Gastrocnemius medialis (tissue), 4 donors: Measurements from ENCODE around the gene BCOR.

Source experiments
- CTCF ChIP-seq, 5 experiments: fragments of 450-650 bp in 3 of 5; fragments of 200-600 bp in 2 of 5; sonication (generic) in 2 of 5; IDR thresholded peaks in 4 of 5; conservative IDR thresholded peaks in 1 of 5; 1 replicate in 4 of 5; 2 replicates in 1 of 5; pipeline ENCODE4 v1.5.1; 2016 to 2019; ENCODE audit warnings: antibody characterized with exemption in 5 of 5, mild to moderate bottlenecking in 3 of 5, moderate library complexity in 3 of 5
- POLR2A ChIP-seq, 2 donors: fragments of 450-650 bp; IDR thresholded peaks; one replicate each; pipeline ENCODE4 v1.6.1; 2017; ENCODE audit warnings: antibody characterized with exemption in 2 of 2, mild to moderate bottlenecking in 2 of 2, moderate library complexity in 2 of 2

DNA sequence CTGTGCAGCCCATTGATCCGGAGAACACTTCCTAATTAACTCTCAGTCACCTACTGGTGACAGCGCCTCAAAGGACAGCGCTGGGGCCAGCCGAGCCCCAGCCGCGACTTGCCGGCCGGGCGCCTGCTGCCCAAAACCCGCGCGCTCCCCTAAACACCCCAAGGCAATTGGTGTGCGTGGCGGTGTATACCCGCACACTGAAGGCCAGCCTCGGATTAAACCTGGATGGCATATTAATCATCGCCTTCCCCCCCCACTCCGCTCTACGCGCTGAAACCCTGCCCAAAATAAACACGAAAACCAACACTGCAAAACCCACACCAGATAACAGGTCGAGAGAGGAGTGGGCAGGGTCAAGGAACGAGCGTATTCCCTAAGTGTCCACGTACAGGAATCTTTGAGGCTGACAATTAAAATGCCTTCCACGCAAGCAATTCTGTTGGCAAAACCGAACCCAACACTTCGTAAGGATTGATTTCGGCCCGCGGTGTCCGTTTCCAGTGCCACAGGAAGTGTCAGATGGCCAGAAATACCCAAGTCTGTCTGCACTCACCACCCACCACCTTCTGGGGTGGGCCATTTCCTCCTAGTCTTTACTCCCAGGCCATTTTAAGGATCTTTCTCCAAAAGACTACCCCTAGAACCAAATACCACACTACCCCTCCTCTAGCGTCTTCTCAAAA, 2.7 kb downstream of the BCOR start:
- TF ChIP-seq CTCF (IDR thresholded peaks at IDR 0.05 in 4 of 5, conservative IDR thresholded peaks at IDR 0.05 in 1 of 5) (no peak), POLR2A (IDR thresholded peaks at IDR 0.05) (no peak)
